Liver (tissue), 9 donors: Measurements from ENCODE around the gene CAMKMT. TPM values are rescaled to one million over a fixed set of nuclear protein-coding genes. Genes with fewer than 3 reads are reported as not detected.

ENCODE experiments used
- DNase-seq: peaks from one replicate; pipeline ENCODE4 v3.0.0-alpha.2; 2017; ENCODE audit warnings: low spot score
- H3K27ac ChIP-seq, 2 donors: one replicate each; pipeline ENCODE4 v1.7.0; 2013; ENCODE audit warnings: inconsistent platforms in 2 of 2, low read length in 2 of 2, control low read depth in 1 of 2, low read depth in 1 of 2, mild to moderate bottlenecking in 1 of 2
- H3K27me3 ChIP-seq, 4 donors: one replicate each; pipeline versions ENCODE4 v1.6.1 to v1.7.0; 2013; ENCODE audit warnings: low read length in 3 of 4, inconsistent platforms in 1 of 4, mild to moderate bottlenecking in 1 of 4, moderate library complexity in 1 of 4; ENCODE audit not compliant: control insufficient read depth in 4 of 4, insufficient read depth in 4 of 4
- H3K36me3 ChIP-seq, 4 donors: one replicate each; pipeline versions ENCODE4 v1.6.1 to v1.7.0; 2013; ENCODE audit warnings: low read length in 3 of 4, mild to moderate bottlenecking in 3 of 4, low read depth in 1 of 4, moderate library complexity in 1 of 4; ENCODE audit not compliant: control insufficient read depth in 4 of 4, insufficient read depth in 3 of 4
- H3K4me1 ChIP-seq, 4 donors: one replicate each; pipeline versions ENCODE4 v1.6.1 to v1.7.0; 2013; ENCODE audit warnings: low read length in 3 of 4, mild to moderate bottlenecking in 3 of 4, moderate library complexity in 1 of 4; ENCODE audit not compliant: control insufficient read depth in 4 of 4, insufficient read depth in 4 of 4
- H3K4me3 ChIP-seq, 3 donors: one replicate each; pipeline versions ENCODE4 v1.6.1 to v1.7.0; 2013; ENCODE audit warnings: low read length in 3 of 3, control low read depth in 1 of 3, low read depth in 1 of 3, mild to moderate bottlenecking in 1 of 3
- H3K9ac ChIP-seq, 2 donors: one replicate each; pipeline ENCODE4 v1.7.0; 2013; ENCODE audit warnings: low read length in 2 of 2, mild to moderate bottlenecking in 2 of 2, moderate library complexity in 2 of 2, control low read depth in 1 of 2, low read depth in 1 of 2
- H3K9me3 ChIP-seq, 4 donors: one replicate each; pipeline versions ENCODE4 v1.6.1 to v1.7.0; 2013; ENCODE audit warnings: low read length in 3 of 4; ENCODE audit not compliant: control insufficient read depth in 4 of 4
- EGR1 ChIP-seq, 2 donors: IDR thresholded peaks; 2 replicates each; pipeline ENCODE4 v1.6.1; 2016 to 2018; ENCODE audit warnings: antibody characterized with exemption in 2 of 2, low read depth in 2 of 2
- FOXA1 ChIP-seq: IDR thresholded peaks from 2 replicates; pipeline ENCODE4 v1.6.1; 2016; ENCODE audit warnings: antibody characterized with exemption
- FOXA2 ChIP-seq: IDR thresholded peaks from 2 replicates; pipeline ENCODE4 v1.6.1; 2016; ENCODE audit warnings: antibody characterized with exemption
- GABPA ChIP-seq, 2 donors: IDR thresholded peaks in 1 of 2; conservative IDR thresholded peaks in 1 of 2; 2 replicates each; pipeline ENCODE4 v1.6.1; 2016; ENCODE audit warnings: antibody characterized with exemption in 2 of 2, mild to moderate bottlenecking in 1 of 2, moderate library complexity in 1 of 2
- HNF4A ChIP-seq, 2 donors: conservative IDR thresholded peaks; 2 replicates each; pipeline ENCODE4 v1.6.1; 2016; ENCODE audit warnings: antibody characterized with exemption in 2 of 2, mild to moderate bottlenecking in 2 of 2
- HNF4G ChIP-seq: IDR thresholded peaks from 2 replicates; pipeline ENCODE4 v1.6.1; 2016; ENCODE audit warnings: antibody characterized with exemption
- JUND ChIP-seq, 2 donors: IDR thresholded peaks; 2 replicates each; pipeline ENCODE4 v1.6.1; 2016; ENCODE audit warnings: antibody characterized with exemption in 2 of 2
- NR2F2 ChIP-seq: IDR thresholded peaks from 2 replicates; pipeline ENCODE4 v1.6.1; 2016; ENCODE audit warnings: antibody characterized with exemption
- RAD21 ChIP-seq, 2 donors: IDR thresholded peaks; 2 replicates each; pipeline ENCODE4 v1.6.1; 2016; ENCODE audit warnings: antibody characterized with exemption in 2 of 2, mild to moderate bottlenecking in 2 of 2
- RXRA ChIP-seq, 2 donors: IDR thresholded peaks; 2 replicates each; pipeline ENCODE4 v1.6.1; 2017 to 2018; ENCODE audit warnings: antibody characterized with exemption in 2 of 2, mild to moderate bottlenecking in 1 of 2
- SP1 ChIP-seq: IDR thresholded peaks from 2 replicates; pipeline ENCODE4 v1.6.1; 2018; ENCODE audit warnings: antibody characterized with exemption, mild to moderate bottlenecking
- TAF1 ChIP-seq: conservative IDR thresholded peaks from 2 replicates; pipeline ENCODE4 v1.6.1; 2016; ENCODE audit warnings: antibody characterized with exemption, mild to moderate bottlenecking
- YY1 ChIP-seq: IDR thresholded peaks from 2 replicates; pipeline ENCODE4 v1.6.1; 2016; ENCODE audit warnings: antibody characterized with exemption, mild to moderate bottlenecking
- WGBS: extraction: QIAGEN DNeasy Blood & Tissue Kit; methylation state at CpG from one replicate; pipeline ENCODE4 v1.1.7; 2013; 5-methylcytosine and 5-hydroxymethylcytosine counted together
- polyA plus RNA-seq, 2 donors: library from polyadenylated mRNA; stranded (reverse) in 1 of 2; unstranded in 1 of 2; fragments of 200-250 nt in 1 of 2; fragments of >200 nt in 1 of 2; fragmentation: Nextera tagmentation in 1 of 2; extraction: Ambion mirVana in 1 of 2; gene quantifications; one replicate each; pipeline versions ENCODE4 v1.2.1 to v1.2.3, GENCODE V29; 2013 to 2015
- total RNA-seq, 2 donors: library from RNA; depleted of rRNA; stranded (reverse); fragments of >200 nt; gene quantifications; one replicate each; pipeline ENCODE4 v1.2.3, GENCODE V29; 2014
- TF ChIP-seq, protein P1 (sequence below): IDR thresholded peaks from 2 replicates; pipeline ENCODE4 v1.6.1; 2016; ENCODE audit warnings: antibody characterized with exemption
- TF ChIP-seq, protein P2 (sequence below): IDR thresholded peaks from 2 replicates; pipeline ENCODE4 v1.6.1; 2016; ENCODE audit warnings: antibody characterized with exemption
- TF ChIP-seq, protein P3 (sequence below): IDR thresholded peaks from 2 replicates; pipeline ENCODE4 v1.6.1; 2016; ENCODE audit warnings: antibody characterized with exemption, mild to moderate bottlenecking
- TF ChIP-seq, protein P4 (sequence below): fragments of 150-350 bp; IDR thresholded peaks from 2 replicates; pipeline ENCODE4 v1.5.1; 2017; ENCODE audit warnings: improper control_type of control experiment, low read depth, low read length; ENCODE audit not compliant: missing input control
- TF ChIP-seq, protein P5 (sequence below): IDR thresholded peaks from 2 replicates; pipeline ENCODE4 v1.6.1; 2016; ENCODE audit warnings: antibody characterized with exemption
- donor health status: healthy.
- donor health status: healthy.
- donor health status: healthy.
- donor health status: healthy.
- donor health status: healthy.

The CAMKMT gene
- total and polyA plus RNA-seq, 4 donors = 1.5 to 12.7 (median 7.1) TPM

DNA sequence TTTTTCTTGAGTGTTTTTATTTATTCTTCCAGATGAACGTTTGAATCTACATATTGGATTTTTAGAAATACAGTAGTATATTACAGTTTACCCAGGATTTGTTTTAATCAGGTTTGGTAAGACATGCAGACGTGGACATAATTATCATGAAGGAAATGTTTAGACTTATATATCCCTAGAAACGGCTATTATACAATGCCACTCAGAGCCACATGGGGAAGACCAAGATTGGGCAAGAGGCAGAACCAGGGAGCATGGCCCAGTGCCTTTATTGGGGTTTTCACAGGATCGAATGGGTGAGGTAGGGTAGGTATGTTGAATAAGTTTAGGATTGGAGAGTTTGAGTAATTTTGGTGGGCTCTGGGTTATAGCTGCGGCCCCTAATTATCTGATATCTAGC is 212.2 kb downstream of the CAMKMT start:
- no peaks in the 10 kb centered on the region for H3K27me3 ChIP-seq
- H3K27ac ChIP-seq = no peak overlapping the region
- H3K9me3 ChIP-seq = no peaks in the 10 kb centered on the region
- H3K9ac ChIP-seq = no peak overlapping the region
- no peak for DNase-seq
- TF ChIP-seq RXRA (IDR thresholded peaks at IDR 0.05) = no peak
- TF ChIP-seq JUND (IDR thresholded peaks at IDR 0.05) = no peak
- no peak for TF ChIP-seq EGR1 (IDR thresholded peaks at IDR 0.05; ENCODE audit: low read depth in 2 of 2)
- no peak for TF ChIP-seq SP1
- TF ChIP-seq HNF4G = no peak
- TF ChIP-seq, protein P1, sequence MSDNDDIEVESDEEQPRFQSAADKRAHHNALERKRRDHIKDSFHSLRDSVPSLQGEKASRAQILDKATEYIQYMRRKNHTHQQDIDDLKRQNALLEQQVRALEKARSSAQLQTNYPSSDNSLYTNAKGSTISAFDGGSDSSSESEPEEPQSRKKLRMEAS = no peak
- TF ChIP-seq FOXA1 = no peak
- TF ChIP-seq NR2F2 = no peak
- no peak for TF ChIP-seq GABPA (IDR thresholded peaks at IDR 0.05 in 1 of 2, conservative IDR thresholded peaks at IDR 0.05 in 1 of 2)
- TF ChIP-seq, protein P2, sequence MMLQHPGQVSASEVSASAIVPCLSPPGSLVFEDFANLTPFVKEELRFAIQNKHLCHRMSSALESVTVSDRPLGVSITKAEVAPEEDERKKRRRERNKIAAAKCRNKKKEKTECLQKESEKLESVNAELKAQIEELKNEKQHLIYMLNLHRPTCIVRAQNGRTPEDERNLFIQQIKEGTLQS = no peak
- TF ChIP-seq, protein P3, sequence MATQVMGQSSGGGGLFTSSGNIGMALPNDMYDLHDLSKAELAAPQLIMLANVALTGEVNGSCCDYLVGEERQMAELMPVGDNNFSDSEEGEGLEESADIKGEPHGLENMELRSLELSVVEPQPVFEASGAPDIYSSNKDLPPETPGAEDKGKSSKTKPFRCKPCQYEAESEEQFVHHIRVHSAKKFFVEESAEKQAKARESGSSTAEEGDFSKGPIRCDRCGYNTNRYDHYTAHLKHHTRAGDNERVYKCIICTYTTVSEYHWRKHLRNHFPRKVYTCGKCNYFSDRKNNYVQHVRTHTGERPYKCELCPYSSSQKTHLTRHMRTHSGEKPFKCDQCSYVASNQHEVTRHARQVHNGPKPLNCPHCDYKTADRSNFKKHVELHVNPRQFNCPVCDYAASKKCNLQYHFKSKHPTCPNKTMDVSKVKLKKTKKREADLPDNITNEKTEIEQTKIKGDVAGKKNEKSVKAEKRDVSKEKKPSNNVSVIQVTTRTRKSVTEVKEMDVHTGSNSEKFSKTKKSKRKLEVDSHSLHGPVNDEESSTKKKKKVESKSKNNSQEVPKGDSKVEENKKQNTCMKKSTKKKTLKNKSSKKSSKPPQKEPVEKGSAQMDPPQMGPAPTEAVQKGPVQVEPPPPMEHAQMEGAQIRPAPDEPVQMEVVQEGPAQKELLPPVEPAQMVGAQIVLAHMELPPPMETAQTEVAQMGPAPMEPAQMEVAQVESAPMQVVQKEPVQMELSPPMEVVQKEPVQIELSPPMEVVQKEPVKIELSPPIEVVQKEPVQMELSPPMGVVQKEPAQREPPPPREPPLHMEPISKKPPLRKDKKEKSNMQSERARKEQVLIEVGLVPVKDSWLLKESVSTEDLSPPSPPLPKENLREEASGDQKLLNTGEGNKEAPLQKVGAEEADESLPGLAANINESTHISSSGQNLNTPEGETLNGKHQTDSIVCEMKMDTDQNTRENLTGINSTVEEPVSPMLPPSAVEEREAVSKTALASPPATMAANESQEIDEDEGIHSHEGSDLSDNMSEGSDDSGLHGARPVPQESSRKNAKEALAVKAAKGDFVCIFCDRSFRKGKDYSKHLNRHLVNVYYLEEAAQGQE = no peak
- TF ChIP-seq, protein P4, sequence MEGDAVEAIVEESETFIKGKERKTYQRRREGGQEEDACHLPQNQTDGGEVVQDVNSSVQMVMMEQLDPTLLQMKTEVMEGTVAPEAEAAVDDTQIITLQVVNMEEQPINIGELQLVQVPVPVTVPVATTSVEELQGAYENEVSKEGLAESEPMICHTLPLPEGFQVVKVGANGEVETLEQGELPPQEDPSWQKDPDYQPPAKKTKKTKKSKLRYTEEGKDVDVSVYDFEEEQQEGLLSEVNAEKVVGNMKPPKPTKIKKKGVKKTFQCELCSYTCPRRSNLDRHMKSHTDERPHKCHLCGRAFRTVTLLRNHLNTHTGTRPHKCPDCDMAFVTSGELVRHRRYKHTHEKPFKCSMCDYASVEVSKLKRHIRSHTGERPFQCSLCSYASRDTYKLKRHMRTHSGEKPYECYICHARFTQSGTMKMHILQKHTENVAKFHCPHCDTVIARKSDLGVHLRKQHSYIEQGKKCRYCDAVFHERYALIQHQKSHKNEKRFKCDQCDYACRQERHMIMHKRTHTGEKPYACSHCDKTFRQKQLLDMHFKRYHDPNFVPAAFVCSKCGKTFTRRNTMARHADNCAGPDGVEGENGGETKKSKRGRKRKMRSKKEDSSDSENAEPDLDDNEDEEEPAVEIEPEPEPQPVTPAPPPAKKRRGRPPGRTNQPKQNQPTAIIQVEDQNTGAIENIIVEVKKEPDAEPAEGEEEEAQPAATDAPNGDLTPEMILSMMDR = no peak
- no peak for TF ChIP-seq YY1
- no peak for TF ChIP-seq TAF1
- TF ChIP-seq HNF4A (conservative IDR thresholded peaks at IDR 0.05) = no peak
- no peak for TF ChIP-seq RAD21 (IDR thresholded peaks at IDR 0.05)
- TF ChIP-seq, protein P5, sequence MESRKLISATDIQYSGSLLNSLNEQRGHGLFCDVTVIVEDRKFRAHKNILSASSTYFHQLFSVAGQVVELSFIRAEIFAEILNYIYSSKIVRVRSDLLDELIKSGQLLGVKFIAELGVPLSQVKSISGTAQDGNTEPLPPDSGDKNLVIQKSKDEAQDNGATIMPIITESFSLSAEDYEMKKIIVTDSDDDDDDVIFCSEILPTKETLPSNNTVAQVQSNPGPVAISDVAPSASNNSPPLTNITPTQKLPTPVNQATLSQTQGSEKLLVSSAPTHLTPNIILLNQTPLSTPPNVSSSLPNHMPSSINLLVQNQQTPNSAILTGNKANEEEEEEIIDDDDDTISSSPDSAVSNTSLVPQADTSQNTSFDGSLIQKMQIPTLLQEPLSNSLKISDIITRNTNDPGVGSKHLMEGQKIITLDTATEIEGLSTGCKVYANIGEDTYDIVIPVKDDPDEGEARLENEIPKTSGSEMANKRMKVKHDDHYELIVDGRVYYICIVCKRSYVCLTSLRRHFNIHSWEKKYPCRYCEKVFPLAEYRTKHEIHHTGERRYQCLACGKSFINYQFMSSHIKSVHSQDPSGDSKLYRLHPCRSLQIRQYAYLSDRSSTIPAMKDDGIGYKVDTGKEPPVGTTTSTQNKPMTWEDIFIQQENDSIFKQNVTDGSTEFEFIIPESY = no peak
- TF ChIP-seq FOXA2 = no peak
- 90% methylated on average over 5 of the region's 5 CpGs for WGBS
- H3K4me1 ChIP-seq = peaks cover 0 to 5% (median 3%) of the 10 kb centered on the region in 4 donors
- H3K4me3 ChIP-seq = no peak overlapping the region
- no peaks in the 10 kb centered on the region for H3K36me3 ChIP-seq
